ENCODE measurements around the gene PRPS1.
A peak's percentile ranks its signal among the peaks of the same experiment; 100 is the strongest.

The PRPS1 gene

DNA sequence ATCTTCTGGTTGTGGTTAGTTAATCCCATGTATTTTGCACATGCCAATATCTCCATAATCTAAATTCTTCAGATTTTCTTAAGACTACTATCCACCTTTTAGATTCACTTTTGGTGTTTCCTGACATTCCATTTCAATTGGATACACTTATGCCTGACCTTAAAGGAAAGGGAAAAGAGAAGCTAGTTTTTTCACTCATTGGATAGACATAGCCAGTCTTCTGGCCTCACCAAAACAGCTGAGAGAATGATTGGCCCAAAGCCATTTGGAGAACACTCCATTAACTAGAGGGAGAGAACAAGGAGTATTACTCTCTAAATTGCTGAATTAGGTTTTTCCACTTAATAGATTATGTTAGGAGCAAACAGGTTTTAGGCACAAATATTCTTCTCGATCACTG, 4.0 kb downstream of the PRPS1 start:
- Histone ChIP-seq H3K4me3 (replicated peaks; ENCODE audit: insufficient read depth, low read length) (no peak overlapping the region), H3K27ac (replicated peaks) (no peak overlapping the region), H3K27me3 (ENCODE audit: insufficient read depth, poor library complexity, severe bottlenecking) (no peaks in the 10 kb centered on the region)
- TF ChIP-seq, protein P1, sequence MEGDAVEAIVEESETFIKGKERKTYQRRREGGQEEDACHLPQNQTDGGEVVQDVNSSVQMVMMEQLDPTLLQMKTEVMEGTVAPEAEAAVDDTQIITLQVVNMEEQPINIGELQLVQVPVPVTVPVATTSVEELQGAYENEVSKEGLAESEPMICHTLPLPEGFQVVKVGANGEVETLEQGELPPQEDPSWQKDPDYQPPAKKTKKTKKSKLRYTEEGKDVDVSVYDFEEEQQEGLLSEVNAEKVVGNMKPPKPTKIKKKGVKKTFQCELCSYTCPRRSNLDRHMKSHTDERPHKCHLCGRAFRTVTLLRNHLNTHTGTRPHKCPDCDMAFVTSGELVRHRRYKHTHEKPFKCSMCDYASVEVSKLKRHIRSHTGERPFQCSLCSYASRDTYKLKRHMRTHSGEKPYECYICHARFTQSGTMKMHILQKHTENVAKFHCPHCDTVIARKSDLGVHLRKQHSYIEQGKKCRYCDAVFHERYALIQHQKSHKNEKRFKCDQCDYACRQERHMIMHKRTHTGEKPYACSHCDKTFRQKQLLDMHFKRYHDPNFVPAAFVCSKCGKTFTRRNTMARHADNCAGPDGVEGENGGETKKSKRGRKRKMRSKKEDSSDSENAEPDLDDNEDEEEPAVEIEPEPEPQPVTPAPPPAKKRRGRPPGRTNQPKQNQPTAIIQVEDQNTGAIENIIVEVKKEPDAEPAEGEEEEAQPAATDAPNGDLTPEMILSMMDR (IDR thresholded peaks at IDR 0.05; ENCODE audit: insufficient read depth, low read length) = no peak
- TF ChIP-seq SPI1 (IDR thresholded peaks at IDR 0.05; ENCODE audit: borderline replicate concordance, low read depth) (no peak), GABPA (IDR thresholded peaks at IDR 0.05; ENCODE audit: low read depth) (no peak), POLR2AphosphoS5 (IDR thresholded peaks at IDR 0.05; ENCODE audit: low read depth) (no peak)
- TF ChIP-seq, protein P2, sequence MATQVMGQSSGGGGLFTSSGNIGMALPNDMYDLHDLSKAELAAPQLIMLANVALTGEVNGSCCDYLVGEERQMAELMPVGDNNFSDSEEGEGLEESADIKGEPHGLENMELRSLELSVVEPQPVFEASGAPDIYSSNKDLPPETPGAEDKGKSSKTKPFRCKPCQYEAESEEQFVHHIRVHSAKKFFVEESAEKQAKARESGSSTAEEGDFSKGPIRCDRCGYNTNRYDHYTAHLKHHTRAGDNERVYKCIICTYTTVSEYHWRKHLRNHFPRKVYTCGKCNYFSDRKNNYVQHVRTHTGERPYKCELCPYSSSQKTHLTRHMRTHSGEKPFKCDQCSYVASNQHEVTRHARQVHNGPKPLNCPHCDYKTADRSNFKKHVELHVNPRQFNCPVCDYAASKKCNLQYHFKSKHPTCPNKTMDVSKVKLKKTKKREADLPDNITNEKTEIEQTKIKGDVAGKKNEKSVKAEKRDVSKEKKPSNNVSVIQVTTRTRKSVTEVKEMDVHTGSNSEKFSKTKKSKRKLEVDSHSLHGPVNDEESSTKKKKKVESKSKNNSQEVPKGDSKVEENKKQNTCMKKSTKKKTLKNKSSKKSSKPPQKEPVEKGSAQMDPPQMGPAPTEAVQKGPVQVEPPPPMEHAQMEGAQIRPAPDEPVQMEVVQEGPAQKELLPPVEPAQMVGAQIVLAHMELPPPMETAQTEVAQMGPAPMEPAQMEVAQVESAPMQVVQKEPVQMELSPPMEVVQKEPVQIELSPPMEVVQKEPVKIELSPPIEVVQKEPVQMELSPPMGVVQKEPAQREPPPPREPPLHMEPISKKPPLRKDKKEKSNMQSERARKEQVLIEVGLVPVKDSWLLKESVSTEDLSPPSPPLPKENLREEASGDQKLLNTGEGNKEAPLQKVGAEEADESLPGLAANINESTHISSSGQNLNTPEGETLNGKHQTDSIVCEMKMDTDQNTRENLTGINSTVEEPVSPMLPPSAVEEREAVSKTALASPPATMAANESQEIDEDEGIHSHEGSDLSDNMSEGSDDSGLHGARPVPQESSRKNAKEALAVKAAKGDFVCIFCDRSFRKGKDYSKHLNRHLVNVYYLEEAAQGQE (IDR thresholded peaks at IDR 0.05; ENCODE audit: insufficient replicate concordance, low read depth) = no peak
- no peak for DNase-seq (ENCODE audit: low read depth in 1 of 2, low spot score in 1 of 2)

DNA sequence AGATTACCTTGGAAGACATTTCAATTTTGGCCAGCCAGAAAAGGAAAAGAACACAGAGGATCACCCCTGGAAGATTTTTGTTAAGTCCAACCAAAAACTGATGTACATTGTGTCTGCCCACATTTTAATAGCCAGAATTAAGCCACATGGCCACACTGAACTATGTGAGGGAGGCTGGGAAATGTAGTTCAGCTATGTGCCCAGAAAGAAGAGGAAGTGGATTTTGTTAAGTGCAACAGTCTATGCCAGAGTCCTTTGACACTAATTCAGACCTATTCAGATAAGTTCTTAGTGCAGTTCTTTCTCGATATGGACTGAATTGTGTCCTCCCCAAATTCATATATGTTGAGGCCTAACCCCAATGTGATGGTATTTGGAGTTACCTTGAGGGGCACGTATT, 18.4 kb downstream of the PRPS1 start:
- TF ChIP-seq SPI1 (IDR thresholded peaks at IDR 0.05; ENCODE audit: borderline replicate concordance, low read depth) (peak; percentile 91), GABPA (IDR thresholded peaks at IDR 0.05; ENCODE audit: low read depth) (no peak)
- Histone ChIP-seq H3K27ac (replicated peaks) (no peak overlapping the region), H3K27me3 (ENCODE audit: insufficient read depth, poor library complexity, severe bottlenecking) (no peaks in the 10 kb centered on the region), H3K4me3 (replicated peaks; ENCODE audit: insufficient read depth, low read length) (no peak overlapping the region)
- DNase-seq (ENCODE audit: low read depth in 1 of 2, low spot score in 1 of 2) = no peak

DNA sequence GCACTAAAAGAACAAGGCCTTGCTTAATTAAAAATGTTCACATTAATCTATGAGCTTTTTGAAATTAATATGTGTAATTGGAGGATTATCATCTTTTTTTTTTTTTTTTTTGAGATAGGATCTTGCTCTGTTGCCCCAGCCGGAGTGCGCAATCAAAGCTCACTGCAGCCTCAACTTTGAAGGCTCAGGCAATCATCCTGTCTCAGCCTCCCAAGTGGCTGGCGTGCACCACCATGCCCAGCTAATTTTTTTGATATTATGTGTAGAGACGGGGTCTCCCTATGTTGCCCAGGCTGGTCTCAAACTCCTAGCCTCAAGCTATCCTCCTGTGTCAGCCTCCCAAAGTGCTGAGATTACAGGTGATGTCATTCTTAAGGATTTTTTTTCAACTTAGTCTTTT, 20.0 kb downstream of the PRPS1 start:
- Histone ChIP-seq H3K27ac (replicated peaks) (no peak overlapping the region), H3K4me3 (replicated peaks; ENCODE audit: insufficient read depth, low read length) (no peak overlapping the region), H3K27me3 (ENCODE audit: insufficient read depth, poor library complexity, severe bottlenecking) (no peaks in the 10 kb centered on the region)
- TF ChIP-seq SPI1 (IDR thresholded peaks at IDR 0.05; ENCODE audit: borderline replicate concordance, low read depth) (no peak), POLR2AphosphoS5 (IDR thresholded peaks at IDR 0.05; ENCODE audit: low read depth) (no peak), GABPA (IDR thresholded peaks at IDR 0.05; ENCODE audit: low read depth) (no peak)
- no peak for DNase-seq (ENCODE audit: low read depth in 1 of 2, low spot score in 1 of 2)

DNA sequence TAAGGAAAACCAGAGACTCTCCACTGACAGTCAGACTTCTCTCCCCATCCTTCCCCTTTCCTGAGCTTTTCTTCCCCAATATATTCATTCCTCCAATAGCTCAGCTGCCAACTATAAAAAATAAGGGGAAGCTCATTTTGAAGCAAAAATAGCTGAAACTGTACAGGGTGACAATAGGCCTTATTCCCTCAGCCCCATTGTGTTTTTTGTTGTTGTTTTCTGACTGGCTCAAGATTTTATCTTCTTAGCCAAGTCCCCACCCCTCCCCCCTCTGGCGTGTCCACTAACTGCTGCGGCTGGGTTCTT, 26.2 kb downstream of the PRPS1 start:
- no peaks in the 10 kb centered on the region for H3K27me3 ChIP-seq (ENCODE audit: insufficient read depth, poor library complexity, severe bottlenecking)
- TF ChIP-seq POLR2AphosphoS5 (IDR thresholded peaks at IDR 0.05; ENCODE audit: low read depth) (no peak), SPI1 (IDR thresholded peaks at IDR 0.05; ENCODE audit: borderline replicate concordance, low read depth) (no peak), GABPA (IDR thresholded peaks at IDR 0.05; ENCODE audit: low read depth) (no peak)
- TF ChIP-seq, protein P1 (IDR thresholded peaks at IDR 0.05; ENCODE audit: insufficient read depth, low read length) = no peak
- TF ChIP-seq, protein P2 (IDR thresholded peaks at IDR 0.05; ENCODE audit: insufficient replicate concordance, low read depth) = no peak
- DNase-seq (ENCODE audit: low read depth in 1 of 2, low spot score in 1 of 2) = no peak
- no peak overlapping the region for H3K4me3 ChIP-seq (replicated peaks; ENCODE audit: insufficient read depth, low read length)
- no peak overlapping the region for H3K27ac ChIP-seq (replicated peaks)

All from HL-60 (cell line).